Measurements from ENCODE around the gene CNTN5. TPM values are rescaled to one million over a fixed set of nuclear protein-coding genes. Genes with fewer than 3 reads are reported as not detected.

Gene CNTN5
- total RNA-seq, 2 experiments from 2014 or later, result not detected

DNA sequence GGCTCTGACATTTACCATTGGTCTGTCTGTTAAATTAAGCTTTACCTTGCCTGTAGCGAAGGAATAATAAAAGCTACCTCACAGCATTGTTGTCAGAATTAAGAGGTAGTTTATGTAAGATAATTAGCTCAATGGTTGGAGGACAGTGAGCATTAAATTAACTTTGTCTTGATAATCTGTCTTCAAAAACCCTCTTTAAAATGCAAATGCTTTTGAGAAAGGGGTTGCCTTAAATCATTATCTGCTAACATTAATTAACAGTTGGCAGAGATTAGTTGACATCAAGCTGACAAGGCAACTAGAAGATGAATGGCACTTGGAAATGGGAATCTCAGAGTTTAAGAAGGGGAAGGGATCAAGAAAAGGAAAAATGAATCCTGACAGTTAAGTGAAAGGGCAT, 905.2 kb downstream of the CNTN5 start:
- ATAC-seq (no peak), DNase-seq (no peak)
- intact Hi-C loops (cut with micrococcal nuclease), result no loop called here
- Mint-ChIP-seq H3K27ac (no peak overlapping the region), H3K9me3 (peaks cover 14% of the 10 kb centered on the region), H3K4me1 (ENCODE audit: low read depth) (no peaks in the 10 kb centered on the region), H3K27me3 (no peaks in the 10 kb centered on the region), H3K36me3 (ENCODE audit: low read depth) (no peaks in the 10 kb centered on the region), H3K4me3 (no peak overlapping the region)
- TF ChIP-seq, protein P1, sequence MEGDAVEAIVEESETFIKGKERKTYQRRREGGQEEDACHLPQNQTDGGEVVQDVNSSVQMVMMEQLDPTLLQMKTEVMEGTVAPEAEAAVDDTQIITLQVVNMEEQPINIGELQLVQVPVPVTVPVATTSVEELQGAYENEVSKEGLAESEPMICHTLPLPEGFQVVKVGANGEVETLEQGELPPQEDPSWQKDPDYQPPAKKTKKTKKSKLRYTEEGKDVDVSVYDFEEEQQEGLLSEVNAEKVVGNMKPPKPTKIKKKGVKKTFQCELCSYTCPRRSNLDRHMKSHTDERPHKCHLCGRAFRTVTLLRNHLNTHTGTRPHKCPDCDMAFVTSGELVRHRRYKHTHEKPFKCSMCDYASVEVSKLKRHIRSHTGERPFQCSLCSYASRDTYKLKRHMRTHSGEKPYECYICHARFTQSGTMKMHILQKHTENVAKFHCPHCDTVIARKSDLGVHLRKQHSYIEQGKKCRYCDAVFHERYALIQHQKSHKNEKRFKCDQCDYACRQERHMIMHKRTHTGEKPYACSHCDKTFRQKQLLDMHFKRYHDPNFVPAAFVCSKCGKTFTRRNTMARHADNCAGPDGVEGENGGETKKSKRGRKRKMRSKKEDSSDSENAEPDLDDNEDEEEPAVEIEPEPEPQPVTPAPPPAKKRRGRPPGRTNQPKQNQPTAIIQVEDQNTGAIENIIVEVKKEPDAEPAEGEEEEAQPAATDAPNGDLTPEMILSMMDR (IDR thresholded peaks at IDR 0.05), result no peak
- POLR2A ChIA-PET, result no interaction called here
- CTCF ChIA-PET, result no interaction called here

DNA sequence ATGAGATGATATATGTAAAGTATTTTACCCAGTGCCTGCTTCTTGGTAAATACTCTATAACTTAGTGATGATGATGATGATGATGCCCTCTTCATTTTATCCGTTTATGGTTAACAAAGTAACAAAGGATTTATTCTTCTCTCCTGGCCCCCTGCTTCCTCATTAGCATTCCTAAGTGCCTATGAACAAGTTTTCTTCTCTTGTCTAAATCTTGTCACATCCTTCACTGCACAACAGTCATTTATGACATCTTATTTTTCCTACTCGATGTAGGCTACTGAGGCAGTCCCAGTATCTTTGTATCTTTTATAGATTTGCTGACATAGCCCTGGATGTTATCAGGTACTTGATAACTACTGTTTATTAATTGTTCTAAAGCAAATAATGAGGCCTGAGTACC, 911.9 kb downstream of the CNTN5 start:
- ATAC-seq (no peak), DNase-seq (no peak)
- Mint-ChIP-seq H3K4me3 (no peak overlapping the region), H3K9me3 (peaks cover 9% of the 10 kb centered on the region), H3K27ac (no peak overlapping the region), H3K36me3 (ENCODE audit: low read depth) (no peaks in the 10 kb centered on the region), H3K4me1 (ENCODE audit: low read depth) (no peaks in the 10 kb centered on the region), H3K27me3 (no peaks in the 10 kb centered on the region)
- ChIA-PET CTCF (no interaction called here), POLR2A (no interaction called here)
- TF ChIP-seq, protein P1 (IDR thresholded peaks at IDR 0.05), result no peak
- intact Hi-C loops (cut with micrococcal nuclease), result no loop called here

DNA sequence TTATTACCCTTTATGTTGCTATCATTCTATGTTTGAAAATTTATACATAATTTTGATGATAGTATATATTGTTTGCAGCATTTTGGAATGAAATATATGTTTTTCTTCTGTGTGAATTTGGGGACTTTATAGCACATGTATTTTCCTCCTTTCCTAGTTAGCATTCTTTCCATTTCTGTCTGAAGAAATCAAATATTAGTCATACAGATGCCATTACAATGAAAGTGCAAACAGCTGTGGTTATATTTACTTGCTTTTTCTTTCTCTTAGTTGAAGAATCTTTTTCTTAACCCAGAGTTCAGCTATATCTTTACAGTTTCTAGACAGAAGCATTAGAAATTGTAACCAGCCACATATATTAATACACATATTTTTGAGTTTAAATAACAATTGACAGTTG, 913.3 kb downstream of the CNTN5 start:
- Mint-ChIP-seq H3K27ac (no peak overlapping the region), H3K36me3 (ENCODE audit: low read depth) (no peaks in the 10 kb centered on the region), H3K27me3 (no peaks in the 10 kb centered on the region), H3K4me1 (ENCODE audit: low read depth) (no peaks in the 10 kb centered on the region), H3K4me3 (no peak overlapping the region), H3K9me3 (peaks cover 9% of the 10 kb centered on the region)
- TF ChIP-seq, protein P1 (IDR thresholded peaks at IDR 0.05), result no peak
- no peak for DNase-seq
- ChIA-PET CTCF (no interaction called here), POLR2A (no interaction called here)
- no peak for ATAC-seq
- intact Hi-C loops (cut with micrococcal nuclease), result no loop called here

DNA sequence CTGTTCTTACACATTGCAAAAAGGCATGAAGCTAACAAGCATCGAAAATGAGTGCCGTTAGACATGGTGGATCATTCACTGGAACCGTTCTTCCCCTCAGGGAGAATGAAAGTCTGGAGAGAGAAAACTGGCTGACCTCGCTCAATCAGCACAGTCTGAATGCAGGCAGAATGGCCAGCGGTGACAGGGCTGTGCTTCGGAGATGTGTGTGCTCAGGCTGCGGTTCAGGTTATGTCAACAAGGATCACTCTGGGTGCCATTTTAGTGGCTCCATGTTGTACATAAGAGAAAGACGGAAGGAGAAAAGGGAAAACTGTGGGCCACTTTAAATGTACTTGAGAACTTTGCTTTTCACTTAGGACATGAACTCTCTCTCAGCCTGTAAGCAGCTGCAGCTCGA, 916.6 kb downstream of the CNTN5 start:
- TF ChIP-seq, protein P1 (IDR thresholded peaks at IDR 0.05), result no peak
- Mint-ChIP-seq H3K4me3 (no peak overlapping the region), H3K4me1 (ENCODE audit: low read depth) (no peaks in the 10 kb centered on the region), H3K27me3 (no peaks in the 10 kb centered on the region), H3K9me3 (peaks cover 3% of the 10 kb centered on the region), H3K27ac (no peak overlapping the region), H3K36me3 (ENCODE audit: low read depth) (no peaks in the 10 kb centered on the region)
- no peak for DNase-seq
- ChIA-PET POLR2A (no interaction called here), CTCF (no interaction called here)
- ATAC-seq, result no peak
- intact Hi-C loops (cut with micrococcal nuclease), result no loop called here

DNA sequence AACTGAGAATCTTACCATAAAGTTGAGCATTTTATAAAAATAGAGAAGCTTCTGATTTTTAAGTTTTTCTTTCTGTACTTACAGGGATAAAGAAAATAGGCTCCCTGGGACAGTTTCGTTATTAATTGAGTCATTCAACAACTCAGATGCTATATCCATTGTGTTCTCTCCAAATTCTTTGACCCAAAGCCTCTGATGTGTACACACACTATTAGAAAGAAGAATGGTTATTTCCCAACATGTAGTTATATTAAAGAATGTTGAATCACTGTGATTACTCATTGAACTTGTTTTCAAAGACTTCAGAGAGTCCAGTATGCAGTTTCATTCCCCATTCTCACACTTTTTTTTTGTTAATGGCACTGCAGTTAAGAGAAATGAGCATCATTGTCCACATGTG, 932.1 kb downstream of the CNTN5 start:
- DNase-seq, result no peak
- no peak for ATAC-seq
- ChIA-PET POLR2A (no interaction called here), CTCF (no interaction called here)
- H3K4me3 Mint-ChIP-seq, result no peak overlapping the region
- no peaks in the 10 kb centered on the region for H3K27me3 Mint-ChIP-seq
- no peaks in the 10 kb centered on the region for H3K9me3 Mint-ChIP-seq
- no peak overlapping the region for H3K27ac Mint-ChIP-seq
- H3K4me1 Mint-ChIP-seq (ENCODE audit: low read depth), result no peaks in the 10 kb centered on the region
- TF ChIP-seq, protein P1 (IDR thresholded peaks at IDR 0.05), result no peak
- intact Hi-C loops (cut with micrococcal nuclease), result no loop called here
- H3K36me3 Mint-ChIP-seq (ENCODE audit: low read depth), result no peaks in the 10 kb centered on the region

Measured in activated CD8-positive, alpha-beta T cell treated with anti-CD3 and anti-CD28 coated beads for 36 hours (primary cell).